ENCODE measurements around the gene SPAG5.

SPAG5 gene

DNA sequence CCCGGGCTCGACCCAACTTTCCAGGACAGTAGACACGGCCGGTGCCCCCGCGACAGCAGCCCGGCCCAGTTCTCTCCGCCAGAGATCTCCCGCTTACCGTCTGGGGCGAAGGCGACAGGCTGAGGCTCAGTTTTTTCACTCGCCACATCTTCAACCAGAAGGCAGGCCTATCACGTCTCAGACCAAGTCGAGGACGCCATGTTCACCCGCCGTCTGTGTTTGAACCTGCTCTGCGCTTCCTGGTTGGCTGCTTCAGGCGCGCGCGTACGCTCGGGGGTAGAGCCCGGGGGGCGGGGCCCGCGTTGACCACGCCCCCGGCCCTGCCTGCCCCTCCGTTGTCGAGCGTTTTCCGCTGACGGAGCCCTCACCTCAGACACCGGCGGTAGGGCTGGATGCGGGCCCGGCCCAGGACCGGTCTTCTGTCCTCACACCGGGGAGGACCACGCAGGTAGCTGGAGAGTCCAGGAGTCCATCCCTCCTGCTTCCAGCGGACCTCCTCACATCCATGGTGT lies at the start of gene SPAG5:
SPAG5 (minus strand) TSS at position 227 of the 512 bp plus-strand sequence; CDS start at position 148, 79 bp downstream.
- DNase-seq (ENCODE audit: low read depth, low spot score), result peak; percentile 99

GRCh38 chr17:28646039-28646754 lies 47.4 kb upstream of the SPAG5 start:
- no peak for DNase-seq (ENCODE audit: low read depth, low spot score)

GRCh38 chr17:28645576-28645939 lies 46.7 kb upstream of the SPAG5 start:
- DNase-seq (ENCODE audit: low read depth, low spot score), result no peak

GRCh38 chr17:28644787-28645575 lies 46.2 kb upstream of the SPAG5 start, which contains the start of gene BLTP2:
Gene BLTP2 (minus strand): TSS chr17:28645158. CDS start chr17:28645056, 102 bp downstream.
- peak; percentile 93 for DNase-seq (ENCODE audit: low read depth, low spot score)

DNA sequence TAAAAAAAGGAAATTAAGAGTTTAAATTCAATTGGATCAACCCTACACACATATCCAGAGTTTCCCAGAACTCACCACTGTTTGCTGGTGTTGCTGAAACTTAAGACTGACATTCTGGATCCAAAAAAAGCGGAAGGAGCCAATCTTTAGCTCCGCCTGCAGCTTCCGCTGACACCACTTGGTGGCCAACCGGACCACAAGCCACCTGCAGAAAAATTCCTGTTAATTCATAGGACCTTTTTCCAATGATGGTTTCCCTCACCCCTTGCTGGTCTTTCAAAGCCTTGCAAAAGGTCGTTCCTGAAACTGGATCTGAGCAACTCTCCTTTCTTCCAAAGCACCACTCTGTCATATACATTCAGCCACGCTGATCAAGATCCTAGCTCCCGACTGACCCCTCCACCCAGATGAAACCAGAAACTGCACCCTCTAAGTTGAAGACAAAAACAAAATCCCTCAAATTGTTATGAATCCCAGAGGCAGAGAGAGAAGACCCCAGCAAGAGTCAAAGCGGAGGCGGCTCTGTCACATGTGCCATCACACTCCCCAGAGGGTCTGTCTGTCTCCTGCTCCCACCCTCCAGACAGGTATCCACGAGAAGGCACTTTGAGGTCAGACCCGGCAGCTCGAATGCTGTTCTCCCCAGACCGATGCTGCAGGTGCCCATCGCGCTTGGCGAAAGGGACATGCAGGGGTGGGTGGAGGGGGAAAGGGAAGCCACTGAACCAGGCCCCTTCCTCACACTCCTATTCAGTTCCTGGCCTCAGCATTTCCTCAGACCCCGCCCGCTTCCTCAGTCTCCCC lies 45.4 kb upstream of the SPAG5 start:
- peak; percentile 48 for DNase-seq (ENCODE audit: low read depth, low spot score)

DNA sequence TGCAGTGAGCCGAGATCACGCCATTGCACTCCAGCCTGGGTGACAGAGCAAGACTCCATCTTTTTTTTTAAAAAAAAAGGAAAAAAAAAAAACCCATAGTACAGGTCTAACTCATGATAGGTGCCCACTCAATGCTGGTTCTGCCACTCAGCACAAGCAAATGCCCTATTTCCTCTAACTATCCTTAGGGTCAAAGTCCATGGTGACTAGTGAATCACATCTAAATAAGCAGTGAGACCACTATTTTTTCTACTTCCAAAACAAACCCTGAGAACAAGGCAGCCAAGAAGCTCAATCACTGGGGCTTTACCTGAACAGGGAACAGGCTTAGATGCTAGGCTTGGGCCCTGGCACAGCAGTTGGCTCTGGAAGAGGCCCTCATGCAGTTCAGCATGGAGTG lies 42.8 kb upstream of the SPAG5 start:
- DNase-seq (ENCODE audit: low read depth, low spot score), result no peak

DNA sequence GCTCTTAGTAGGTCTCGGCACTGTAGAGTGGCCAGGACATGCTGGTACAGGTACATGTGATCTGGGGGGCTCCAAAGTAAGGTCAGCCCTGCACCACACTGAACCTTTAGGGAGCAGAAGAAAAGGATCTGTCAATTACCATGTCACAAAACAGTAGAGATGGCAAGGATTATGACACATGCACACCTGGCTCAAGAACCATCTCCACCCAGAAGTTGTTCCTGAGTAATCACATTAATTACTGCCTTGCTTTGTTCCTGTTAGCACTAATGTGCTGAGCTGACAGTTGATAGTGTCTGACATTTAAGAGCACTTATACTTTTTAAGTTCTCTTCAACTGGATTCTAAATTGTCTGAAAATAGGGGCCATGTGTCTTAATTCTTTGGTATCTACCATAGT lies 36.7 kb upstream of the SPAG5 start:
- DNase-seq (ENCODE audit: low read depth, low spot score), result no peak

DNA sequence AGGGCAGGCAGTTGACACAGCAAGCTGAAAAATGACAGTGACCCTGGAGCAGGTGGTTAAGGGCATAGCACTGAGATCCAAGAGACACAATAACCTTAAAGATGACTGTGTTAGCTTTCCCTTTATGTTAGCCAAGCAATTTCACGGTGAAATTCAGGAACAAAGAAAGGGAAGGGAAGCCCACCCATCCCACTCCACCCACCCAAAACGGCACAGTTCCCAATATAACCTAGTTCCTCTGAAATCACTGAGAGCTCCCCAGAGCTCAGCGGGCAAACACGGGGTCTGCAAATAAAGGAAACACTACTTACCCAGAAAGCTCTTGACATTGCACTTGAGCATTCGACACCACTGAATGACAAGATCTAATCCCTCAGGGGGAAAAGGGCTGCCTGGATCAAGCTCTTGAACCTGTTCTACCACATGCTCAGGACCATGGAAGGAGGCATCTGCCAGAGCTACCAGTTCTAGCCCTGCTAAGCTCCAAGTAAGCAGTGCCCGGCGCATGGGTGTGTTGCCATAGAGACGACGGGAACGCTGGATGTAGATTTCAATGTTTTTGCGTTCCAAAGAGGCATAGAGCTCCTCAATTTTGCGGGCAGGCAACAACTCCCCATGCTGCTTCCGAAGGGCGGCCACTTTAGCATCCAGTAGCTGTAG lies 35.5 kb upstream of the SPAG5 start:
- DNase-seq (ENCODE audit: low read depth, low spot score), result no peak

DNA sequence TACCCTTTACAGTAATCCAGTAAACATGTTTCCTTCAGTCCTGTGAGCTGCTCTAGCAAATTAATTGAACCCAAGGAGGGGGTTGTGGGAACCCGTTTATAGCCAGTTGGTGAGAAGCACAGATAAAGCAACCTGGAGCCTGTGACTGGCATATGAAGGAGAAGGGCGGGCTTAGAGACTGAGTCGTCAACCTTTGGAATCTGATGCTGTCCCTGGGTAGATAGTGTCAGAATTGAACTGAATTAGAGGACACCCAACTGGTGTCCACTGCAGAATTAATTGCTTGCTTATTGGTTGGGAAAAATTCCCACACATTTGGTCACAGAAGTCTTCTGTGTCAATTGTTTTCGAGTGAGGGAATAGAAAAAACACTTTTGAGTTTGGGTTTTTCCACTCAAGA lies 28.0 kb upstream of the SPAG5 start:
- DNase-seq (ENCODE audit: low read depth, low spot score), result no peak

- DNase-seq (ENCODE audit: low read depth, low spot score), result no peak
Measured at GRCh38 chr17:28624148-28624547, 25.3 kb upstream of the SPAG5 start.

- no peak for DNase-seq (ENCODE audit: low read depth, low spot score)
Measured at GRCh38 chr17:28623696-28624095, 24.9 kb upstream of the SPAG5 start.

DNA sequence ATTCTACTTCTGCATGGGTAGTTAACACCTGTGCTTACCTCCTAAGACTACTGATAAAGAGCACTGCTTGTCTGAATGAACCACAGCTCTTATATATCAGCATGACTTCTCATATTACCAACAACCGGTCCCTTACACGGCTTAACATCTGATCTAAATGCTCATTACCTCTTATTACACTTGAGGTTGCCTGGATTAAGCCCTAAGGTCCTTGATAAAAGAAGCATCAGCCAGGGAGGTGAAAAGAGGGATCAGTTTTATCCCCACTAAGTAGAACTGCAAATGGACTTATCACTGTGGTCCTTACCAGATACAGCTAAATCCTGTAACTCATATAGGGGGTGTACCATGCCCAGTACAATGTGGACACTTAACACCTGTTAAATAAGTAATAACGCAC lies 23.4 kb upstream of the SPAG5 start:
- no peak for DNase-seq (ENCODE audit: low read depth, low spot score)

- DNase-seq (ENCODE audit: low read depth, low spot score), result no peak
Measured at GRCh38 chr17:28620010-28620409, 21.2 kb upstream of the SPAG5 start.

DNA sequence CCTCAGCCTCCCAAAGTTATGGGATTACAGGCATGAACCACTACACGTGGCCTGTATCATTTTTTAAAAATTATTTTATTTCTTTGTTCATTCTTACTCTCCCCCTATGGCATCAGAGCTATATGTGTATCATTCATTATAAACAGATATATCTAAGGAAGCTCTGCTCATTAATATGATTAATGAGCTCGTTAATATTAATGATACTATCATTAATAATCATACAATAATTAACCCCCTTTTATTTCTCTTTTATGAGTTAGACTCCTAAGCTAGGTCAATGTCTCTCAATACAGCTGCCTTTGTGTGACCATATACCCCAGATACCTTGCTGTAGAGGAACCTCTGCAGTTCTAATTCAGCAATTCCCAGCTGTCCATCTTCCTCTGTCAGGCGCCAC lies 19.6 kb upstream of the SPAG5 start:
- DNase-seq (ENCODE audit: low read depth, low spot score), result no peak

- DNase-seq (ENCODE audit: low read depth, low spot score), result no peak
Measured at GRCh38 chr17:28616281-28616680, 17.5 kb upstream of the SPAG5 start.

DNA sequence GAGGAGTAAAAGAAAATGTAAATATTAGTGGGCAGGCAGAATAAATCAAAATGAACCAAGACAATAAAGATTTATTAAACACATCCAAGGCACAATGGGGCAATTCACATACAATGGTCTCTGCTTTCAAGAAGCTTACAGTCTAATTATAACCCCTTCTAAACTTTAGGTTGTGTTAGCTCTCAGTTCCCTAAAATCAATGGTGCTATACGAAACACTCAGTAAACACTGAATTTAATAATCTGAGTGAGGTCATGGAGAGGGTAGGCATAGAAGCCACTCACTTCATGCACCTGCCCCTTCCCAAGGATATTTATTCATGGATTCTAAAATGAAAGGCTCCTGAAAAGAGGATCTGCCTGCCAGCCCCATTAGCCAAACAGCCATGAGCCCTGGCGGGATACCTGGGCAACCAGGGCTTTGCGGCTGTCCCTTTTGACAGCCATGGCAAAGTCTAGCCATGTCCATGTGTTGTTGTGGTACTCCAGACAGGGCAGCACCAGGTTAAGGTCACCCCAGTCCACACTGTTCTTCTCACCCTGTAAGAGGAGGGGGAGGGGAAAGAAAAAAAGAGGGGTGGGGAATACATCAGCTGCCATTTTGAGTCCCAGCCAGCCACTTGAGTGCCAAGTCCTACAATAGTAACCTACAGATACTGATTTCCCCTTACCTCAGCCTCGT lies 16.6 kb upstream of the SPAG5 start:
- no peak for DNase-seq (ENCODE audit: low read depth, low spot score)

- no peak for DNase-seq (ENCODE audit: low read depth, low spot score)
Measured at GRCh38 chr17:28613931-28614381, 15.1 kb upstream of the SPAG5 start, which contains the start of gene RSKR. Gene RSKR (minus strand): TSS chr17:28614185. CDS start chr17:28614161, 24 bp downstream.

DNA sequence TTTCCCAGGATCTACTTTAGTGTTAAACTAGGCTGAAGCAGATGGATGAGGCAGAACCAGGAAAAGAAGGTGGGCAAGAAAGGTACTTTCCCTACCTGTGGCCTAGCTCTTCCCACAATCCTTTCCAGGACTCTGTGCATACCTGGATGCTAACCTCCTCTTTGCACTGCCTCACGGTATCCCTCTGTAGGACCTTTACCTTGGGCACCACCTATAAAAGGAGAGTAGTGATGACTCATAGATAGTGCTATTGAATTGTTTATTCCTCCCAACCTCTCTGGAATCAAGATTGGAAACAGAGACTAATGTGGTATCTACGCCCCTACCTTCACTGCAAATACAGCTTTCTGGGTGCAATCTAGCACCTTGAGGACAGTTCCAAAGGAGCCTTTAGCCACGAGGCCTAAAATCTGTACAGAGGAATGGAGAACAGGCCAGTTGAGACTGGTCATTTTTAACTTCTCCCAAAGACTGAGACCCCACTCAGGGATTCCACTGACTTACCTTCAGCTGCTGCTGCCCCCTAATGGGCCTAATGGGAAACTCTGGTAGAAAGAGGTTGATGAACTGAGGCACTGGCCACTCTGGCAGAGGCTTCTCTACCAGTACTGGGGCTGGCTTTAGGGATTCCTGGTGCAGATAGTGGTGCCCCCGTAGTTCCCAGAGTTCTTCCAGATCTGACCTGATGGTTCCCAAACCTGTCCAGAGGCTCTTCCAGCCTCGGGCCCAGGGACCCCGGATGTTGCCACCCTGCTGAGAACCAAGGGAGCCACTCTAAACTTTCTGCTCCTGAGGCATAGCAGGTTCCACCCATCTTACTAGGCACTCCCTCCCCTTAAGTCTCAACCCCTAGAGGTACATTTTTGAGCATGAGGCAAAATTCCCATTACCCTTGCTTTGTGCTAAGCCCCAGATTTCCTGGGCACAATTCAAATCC lies 14.4 kb upstream of the SPAG5 start:
- DNase-seq (ENCODE audit: low read depth, low spot score), result peak; percentile 38

DNA sequence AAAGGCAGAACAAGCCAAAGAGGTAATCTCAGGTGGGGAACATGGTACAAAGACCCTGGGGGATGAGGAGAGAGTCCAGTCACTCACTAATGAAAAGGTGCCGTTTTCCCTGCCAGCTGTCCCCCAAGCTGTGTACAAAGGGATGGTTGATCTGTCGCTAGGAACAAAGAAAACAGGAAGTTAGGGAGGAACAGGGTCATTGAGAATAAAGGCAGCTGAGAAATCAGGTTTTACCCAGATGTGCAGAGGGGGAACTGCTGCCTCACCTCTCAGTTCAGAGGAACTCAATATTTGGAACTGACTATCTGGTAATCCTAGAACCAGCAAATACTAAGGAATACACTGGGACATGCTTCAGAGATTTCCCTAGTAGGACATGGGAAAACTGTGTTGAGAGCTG lies 13.7 kb upstream of the SPAG5 start:
- DNase-seq (ENCODE audit: low read depth, low spot score), result no peak

DNA sequence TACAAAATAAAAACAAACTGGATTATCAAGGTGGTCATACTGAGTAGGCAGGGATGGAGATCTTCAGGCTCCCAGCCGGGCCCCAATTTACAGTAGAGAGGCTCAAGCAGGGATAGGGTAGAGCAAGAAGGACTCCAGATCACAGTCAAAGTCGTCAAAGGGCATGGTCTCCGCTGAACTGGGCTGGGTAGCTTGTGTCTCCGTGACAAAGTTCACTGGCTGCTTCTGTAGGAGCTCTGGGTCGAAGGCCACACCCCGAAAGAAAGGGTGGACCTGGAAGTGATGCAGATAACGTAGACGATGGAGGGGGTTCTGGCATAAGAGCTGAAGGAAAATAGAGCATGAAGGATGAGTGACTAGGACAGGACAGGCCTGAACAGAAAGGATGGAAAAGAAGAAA lies 11.6 kb upstream of the SPAG5 start:
- DNase-seq (ENCODE audit: low read depth, low spot score), result no peak

Data from ELF-1 (cell line).